WTC11 (cell line): ENCODE measurements around the gene SPOCK2. TPM values are rescaled to one million over a fixed set of nuclear protein-coding genes. Genes with fewer than 3 reads are reported as not detected.

ENCODE experiments used
- ATAC-seq: fragments of 200-7000 bp; cut with Tn5 transposase; 2 replicates; pipeline ENCODE4 v1.10.0; 2021; ENCODE audit warnings: mild to moderate bottlenecking, moderate library complexity
- CTCF ChIA-PET: fragments of 300-600 bp; sonication (Branson Sonifier 250); formaldehyde crosslinking; loops from one replicate; lab custom pipeline; 2021; ENCODE audit warnings: antibody characterized with exemption; lab: Charles Lee
- POLR2A ChIA-PET: fragments of 350-600 bp; sonication (Branson Sonifier 250); formaldehyde crosslinking; loops from one replicate; lab custom pipeline; 2021; ENCODE audit warnings: antibody characterized with exemption; lab: Charles Lee
- DNase-seq: peaks from one replicate; pipeline ENCODE4 v3.0.0; 2021; ENCODE audit warnings: low spot score
- H3K27ac Mint-ChIP-seq: 2 replicates; pipeline ENCODE4 v1.8.0; 2021; ENCODE audit warnings: mixed read lengths
- H3K27me3 Mint-ChIP-seq: 2 replicates; pipeline ENCODE4 v1.8.0; 2021; ENCODE audit warnings: low read depth, mild to moderate bottlenecking, moderate library complexity, mixed read lengths
- H3K36me3 Mint-ChIP-seq: 2 replicates; pipeline ENCODE4 v1.8.0; 2021; ENCODE audit warnings: mixed read lengths
- H3K4me1 Mint-ChIP-seq: 2 replicates; pipeline ENCODE4 v1.8.0; 2022; ENCODE audit warnings: mixed read lengths
- H3K4me3 Mint-ChIP-seq: 2 replicates; pipeline ENCODE4 v1.8.0; 2021; ENCODE audit warnings: mild to moderate bottlenecking, moderate library complexity, mixed read lengths
- H3K9me3 Mint-ChIP-seq: 2 replicates; pipeline ENCODE4 v1.8.0; 2021; ENCODE audit warnings: mixed read lengths
- CDX4 ChIP-seq: fragments of 250-450 bp; sonication (Bioruptor Pico); IDR thresholded peaks from 2 replicates; pipeline ENCODE4 v1.9.0; 2021; ENCODE audit warnings: moderate library complexity, mild to moderate bottlenecking, inconsistent platforms, borderline replicate concordance
- CTCF ChIP-seq: fragments of 200-600 bp; IDR thresholded peaks from 2 replicates; pipeline ENCODE4 v1.8.0; 2022; ENCODE audit warnings: antibody characterized with exemption
- E2F5 ChIP-seq: sonication (generic); formaldehyde crosslinking; IDR thresholded peaks from 2 replicates; pipeline ENCODE4 v1.8.1; 2022; ENCODE audit warnings: mild to moderate bottlenecking, moderate library complexity, missing genetic modification reagents
- EMX1 ChIP-seq: fragments of 250-450 bp; sonication (Bioruptor Pico); IDR thresholded peaks from 2 replicates; pipeline ENCODE4 v1.8.0; 2021; ENCODE audit warnings: mild to moderate bottlenecking
- ERG ChIP-seq: fragments of 250-450 bp; sonication (Bioruptor Pico); IDR thresholded peaks from 2 replicates; pipeline ENCODE4 v1.8.0; 2021; ENCODE audit warnings: mild to moderate bottlenecking
- FOXP4 ChIP-seq: sonication (generic); formaldehyde crosslinking; IDR thresholded peaks from 2 replicates; pipeline ENCODE4 v1.8.0; 2022; ENCODE audit warnings: mild to moderate bottlenecking, missing genetic modification reagents
- GRHL2 ChIP-seq: fragments of 250-450 bp; sonication (Bioruptor Pico); IDR thresholded peaks from 2 replicates; pipeline ENCODE4 v1.8.0; 2022; ENCODE audit warnings: mild to moderate bottlenecking, moderate library complexity; ENCODE audit not compliant: insufficient replicate concordance, severe bottlenecking
- HMGA2 ChIP-seq: fragments of 250-450 bp; sonication (Bioruptor Pico); IDR thresholded peaks from 2 replicates; pipeline ENCODE4 v1.4.0; 2021; ENCODE audit warnings: mild to moderate bottlenecking, moderate library complexity
- IRF1 ChIP-seq: sonication (generic); formaldehyde crosslinking; IDR thresholded peaks from 2 replicates; pipeline ENCODE4 v1.8.0; 2023; ENCODE audit warnings: missing genetic modification reagents
- NFE2L1 ChIP-seq: sonication (generic); formaldehyde crosslinking; IDR thresholded peaks from 2 replicates; pipeline ENCODE4 v1.8.1; 2023; ENCODE audit warnings: missing genetic modification reagents
- NR2C2 ChIP-seq: sonication (generic); formaldehyde crosslinking; IDR thresholded peaks from 2 replicates; pipeline ENCODE4 v1.8.0; 2022; ENCODE audit warnings: mild to moderate bottlenecking, missing genetic modification reagents
- PREB ChIP-seq: sonication (generic); formaldehyde crosslinking; IDR thresholded peaks from 2 replicates; pipeline ENCODE4 v1.8.1; 2022; ENCODE audit warnings: mild to moderate bottlenecking, missing genetic modification reagents, moderate library complexity, borderline replicate concordance
- PRRX2 ChIP-seq: fragments of 250-450 bp; sonication (Bioruptor Pico); IDR thresholded peaks from 2 replicates; pipeline ENCODE4 v1.8.0; 2021; ENCODE audit warnings: mild to moderate bottlenecking
- RELA ChIP-seq: sonication (generic); formaldehyde crosslinking; IDR thresholded peaks from 2 replicates; pipeline ENCODE4 v1.8.1; 2022; ENCODE audit warnings: missing genetic modification reagents, mild to moderate bottlenecking, borderline replicate concordance
- RORB ChIP-seq: fragments of 250-450 bp; sonication (Bioruptor Pico); IDR thresholded peaks from 2 replicates; pipeline ENCODE4 v1.9.0; 2021; ENCODE audit warnings: mild to moderate bottlenecking
- SOX15 ChIP-seq: fragments of 250-450 bp; sonication (Bioruptor Pico); IDR thresholded peaks from 2 replicates; pipeline ENCODE4 v1.9.0; 2021; ENCODE audit warnings: mild to moderate bottlenecking
- ZNF263 ChIP-seq: sonication (generic); formaldehyde crosslinking; IDR thresholded peaks from 2 replicates; pipeline ENCODE4 v1.8.1; 2022; ENCODE audit warnings: low read depth, mild to moderate bottlenecking, moderate library complexity, missing genetic modification reagents
- ZNF281 ChIP-seq: sonication (generic); formaldehyde crosslinking; IDR thresholded peaks from 2 replicates; pipeline ENCODE4 v1.8.0; 2023; ENCODE audit warnings: mild to moderate bottlenecking, missing genetic modification reagents
- ZNF396 ChIP-seq: fragments of 250-450 bp; sonication (Bioruptor Pico); IDR thresholded peaks from 2 replicates; pipeline ENCODE4 v1.8.0; 2021; ENCODE audit warnings: mild to moderate bottlenecking, moderate library complexity, borderline replicate concordance
- ZNF512 ChIP-seq: sonication (generic); formaldehyde crosslinking; IDR thresholded peaks from 2 replicates; pipeline ENCODE4 v1.8.1; 2022; ENCODE audit warnings: missing genetic modification reagents, borderline replicate concordance
- total RNA-seq: library from RNA; stranded (reverse); gene quantifications from 3 replicates; pipeline ENCODE4 v1.2.3, GENCODE V29; 2021

SPOCK2 gene
- total RNA-seq, 1 experiment from 2014 or later: 4.7 TPM

GRCh38 chr10:72035252-72035887 is 53.0 kb downstream of the SPOCK2 start:
- DNase-seq: no peak
- ChIA-PET CTCF (interaction anchor here (0.7 to 4.0 kb wide), 3 partner anchors 13 to 139 kb away, joined by 3 to 20 read pairs (median 5); no protein-coding TSS in a partner anchor), POLR2A (no interaction called here)
- Mint-ChIP-seq H3K36me3 (no peaks in the 10 kb centered on the region), H3K27me3 (no peaks in the 10 kb centered on the region; the same call in 1 of the 2 replicates), H3K27ac (no peak overlapping the region), H3K4me1 (peaks cover 13% of the 10 kb centered on the region), H3K9me3 (no peaks in the 10 kb centered on the region), H3K4me3 (no peak overlapping the region)
- TF ChIP-seq IRF1 (no peak), ZNF396 (CRISPR knock-in tag) (no peak), EMX1 (CRISPR knock-in tag) (no peak), PRRX2 (CRISPR knock-in tag) (no peak), RORB (CRISPR knock-in tag) (no peak), ERG (CRISPR knock-in tag) (no peak), HMGA2 (no peak), NFE2L1 (CRISPR knock-in tag) (no peak), ZNF263 (no peak), ZNF512 (CRISPR knock-in tag) (no peak), PREB (no peak), ZNF281 (CRISPR knock-in tag) (no peak), CTCF (no peak), GRHL2 (no peak), RELA (CRISPR knock-in tag) (no peak), SOX15 (no peak), NR2C2 (CRISPR knock-in tag) (no peak), CDX4 (no peak), E2F5 (CRISPR knock-in tag) (no peak), FOXP4 (CRISPR knock-in tag) (no peak)
- no peak for ATAC-seq
